PFSK-1 (cell line): ENCODE measurements around the gene PCARE.

Experiments used
- FOXP2 ChIP-seq: optimal IDR thresholded peaks from 2 replicates; pipeline ENCODE3; 2011; ENCODE audit warnings: borderline replicate concordance, control low read depth, inconsistent platforms; ENCODE audit not compliant: insufficient read depth; ENCODE audit errors: extremely low read length, extremely low read depth
- POLR2AphosphoS5 ChIP-seq: IDR thresholded peaks from 2 replicates; pipeline ENCODE4 v1.6.1; 2012; ENCODE audit warnings: low read depth, mild to moderate bottlenecking, control low read depth, low read length, moderate library complexity
- REST ChIP-seq, 2 experiments: IDR thresholded peaks; 2 replicates each; pipeline versions ENCODE4 v1.6.1 to v1.8.0; 2011 to 2012; ENCODE audit warnings: low read depth in 2 of 2, low read length in 2 of 2, control low read depth in 1 of 2, inconsistent platforms in 1 of 2, mild to moderate bottlenecking in 1 of 2, moderate library complexity in 1 of 2; ENCODE audit not compliant: insufficient read depth in 1 of 2
- SIN3A ChIP-seq: IDR thresholded peaks from 2 replicates; pipeline ENCODE4 v1.6.1; 2012; ENCODE audit warnings: mild to moderate bottlenecking, low read length, moderate library complexity, borderline replicate concordance; ENCODE audit not compliant: insufficient read depth
- TAF1 ChIP-seq: IDR thresholded peaks from 2 replicates; pipeline ENCODE4 v1.6.1; 2012; ENCODE audit warnings: low read length, control low read depth, borderline replicate concordance; ENCODE audit not compliant: insufficient read depth

Gene PCARE

DNA sequence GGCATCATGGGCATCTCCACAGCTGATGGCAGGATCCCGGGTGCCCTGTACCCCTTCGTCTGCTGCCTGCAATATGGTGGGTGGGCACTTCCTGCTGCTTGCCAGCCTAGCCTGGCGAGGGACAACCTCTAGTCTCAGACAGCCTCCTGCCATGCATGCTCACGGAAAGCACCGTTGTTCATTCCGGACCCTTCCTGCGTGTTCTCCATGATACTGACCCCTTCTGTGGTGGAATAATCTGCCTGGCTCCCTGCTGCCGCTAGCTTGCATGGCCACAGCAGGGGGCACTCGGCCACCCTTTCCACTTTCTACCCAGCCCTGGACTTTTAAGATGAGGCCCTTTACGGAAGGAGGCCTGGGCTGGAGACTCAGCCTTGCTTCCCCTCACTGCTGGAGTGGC, 12.0 kb downstream of the PCARE start:
- TF ChIP-seq FOXP2 = no peak
- TF ChIP-seq POLR2AphosphoS5 = no peak
- TF ChIP-seq REST (IDR thresholded peaks at IDR 0.05; ENCODE audit: insufficient read depth in 1 of 2, low read depth in 2 of 2, low read length in 2 of 2) = no peak
- TF ChIP-seq SIN3A = no peak
- TF ChIP-seq TAF1 = no peak

DNA sequence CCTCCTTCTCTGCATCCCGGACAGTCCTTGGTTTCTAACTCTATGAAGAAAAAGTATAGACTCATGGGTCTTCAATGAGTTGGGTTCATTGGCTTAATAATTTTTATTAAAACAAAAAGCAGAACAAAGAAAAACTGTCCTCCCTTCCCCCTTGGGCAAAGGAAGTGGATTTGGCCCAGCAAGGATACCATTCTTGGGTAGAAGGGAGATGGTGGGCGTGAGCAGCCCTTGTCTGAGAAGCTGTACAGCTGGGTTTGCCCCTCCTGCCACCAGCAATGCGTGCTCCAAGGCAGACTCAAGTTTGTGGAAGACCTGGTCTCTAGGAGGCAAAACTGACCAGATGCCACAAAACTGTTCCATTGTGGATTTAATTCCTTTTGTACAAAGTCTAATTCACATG, 12.7 kb downstream of the PCARE start:
- TF ChIP-seq REST (IDR thresholded peaks at IDR 0.05; ENCODE audit: insufficient read depth in 1 of 2, low read depth in 2 of 2, low read length in 2 of 2) (no peak), FOXP2 (no peak), TAF1 (no peak), POLR2AphosphoS5 (no peak), SIN3A (no peak)

GRCh38 chr2:29061176-29061575, 13.1 kb downstream of the PCARE start:
- TF ChIP-seq FOXP2 (no peak), POLR2AphosphoS5 (no peak), TAF1 (no peak), SIN3A (no peak), REST (IDR thresholded peaks at IDR 0.05; ENCODE audit: insufficient read depth in 1 of 2, low read depth in 2 of 2, low read length in 2 of 2) (no peak)

DNA sequence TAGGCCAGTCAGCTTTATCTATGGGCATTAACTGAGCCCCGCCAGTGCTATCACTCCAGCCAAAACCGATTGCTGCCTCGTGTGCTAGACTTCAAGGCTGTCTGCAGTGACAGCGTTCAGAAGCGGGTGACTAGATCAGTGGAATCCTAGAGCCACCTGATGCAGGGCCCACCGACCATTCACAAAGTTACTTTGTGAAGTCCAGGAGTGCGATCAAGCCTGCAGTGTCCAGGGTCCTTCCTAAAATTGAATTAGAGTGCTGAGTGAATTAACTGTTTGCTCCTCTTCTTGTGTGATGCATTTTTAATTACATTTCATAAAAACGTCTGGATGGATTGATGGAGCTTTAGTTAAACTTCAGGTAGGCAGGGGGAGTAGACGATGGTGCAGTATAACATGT, 13.9 kb downstream of the PCARE start:
- no peak for TF ChIP-seq POLR2AphosphoS5
- TF ChIP-seq REST (IDR thresholded peaks at IDR 0.05; ENCODE audit: insufficient read depth in 1 of 2, low read depth in 2 of 2, low read length in 2 of 2) = no peak
- no peak for TF ChIP-seq FOXP2
- TF ChIP-seq TAF1 = no peak

- TF ChIP-seq REST (IDR thresholded peaks at IDR 0.05; ENCODE audit: insufficient read depth in 1 of 2, low read depth in 2 of 2, low read length in 2 of 2) (no peak), SIN3A (no peak), TAF1 (no peak), POLR2AphosphoS5 (no peak), FOXP2 (no peak)
These were observed 14.7 kb downstream of the PCARE start for GRCh38 chr2:29059624-29060023.
